K562 (cell line): ENCODE results near the gene PHLDB2. TPM values are rescaled to one million over a fixed set of nuclear protein-coding genes. Genes with fewer than 3 reads are reported as not detected.

Experiments
- ATAC-seq: fragments of 200-7000 bp; cut with Tn5 transposase; 3 replicates; pipeline ENCODE4 v1.9.1; 2020; ENCODE audit warnings: moderate library complexity
- BruUV-seq: library from RNA; stranded (reverse); fragments of 400-500 nt; replicated peaks from 2 replicates; lab custom pipeline; 2021; lab: Mats Ljungman, UMichigan
- CTCF ChIA-PET: fragments of 300-600 bp; formaldehyde crosslinking; extraction: SDS; loops from one replicate; lab custom pipeline; 2021; ENCODE audit warnings: low intra/inter-chr PET ratio; lab: Yijun Ruan, JAX
- POLR2A ChIA-PET: fragments of 300-600, 350-650 bp; sonication (Branson Sonifier 250); formaldehyde crosslinking; extraction: SDS; loops from one replicate; lab custom pipeline; 2021; ENCODE audit warnings: antibody characterized with exemption, inconsistent platforms; lab: Yijun Ruan, JAX
- DNase-seq, 4 experiments: peaks; one replicate each; pipeline versions ENCODE4 v3.0.0 to v3.0.0-alpha.2; 2011 to 2018; ENCODE audit warnings: low spot score in 3 of 4, mixed read lengths in 3 of 4; ENCODE audit errors: extremely low read depth in 1 of 4
- FAIRE-seq: peaks from 2 replicates; lab custom pipeline; 2011; peaks lifted over from hg19 to GRCh38; lab: Jason Lieb, UNC
- H2AFZ ChIP-seq: 2 replicates; pipeline ENCODE4 v1.6.0; 2011; ENCODE audit warnings: low read depth, low read length, control low read depth, inconsistent platforms
- H3K27ac ChIP-seq: fragments of 200-600 bp; 3 replicates; pipeline ENCODE4 v1.8.0; 2011; ENCODE audit warnings: low read depth, mild to moderate bottlenecking, control low read depth, inconsistent platforms, low read length, moderate library complexity, mixed read lengths; ENCODE audit errors: extremely low read depth
- H3K27me3 ChIP-seq, 2 experiments: fragments of 300-600 bp in 1 of 2; 2 replicates in 1 of 2; 3 replicates in 1 of 2; pipeline versions ENCODE4 v1.6.0 to v1.8.0; 2011; ENCODE audit warnings: inconsistent platforms in 2 of 2, low read length in 2 of 2, mild to moderate bottlenecking in 1 of 2, mixed read lengths in 1 of 2, moderate library complexity in 1 of 2; ENCODE audit not compliant: control insufficient read depth in 2 of 2, insufficient read depth in 2 of 2
- H3K36me3 ChIP-seq: fragments of 300-600 bp; 3 replicates; pipeline ENCODE4 v1.8.0; 2011; ENCODE audit warnings: mild to moderate bottlenecking, low read length, inconsistent platforms; ENCODE audit not compliant: control insufficient read depth, insufficient read depth
- H3K4me1 ChIP-seq, 2 experiments: fragments of 200-600 bp in 1 of 2; replicated peaks in 1 of 2; 2 replicates in 1 of 2; 3 replicates in 1 of 2; pipeline versions ENCODE4 v1.5.1 to v1.8.0; 2011; ENCODE audit warnings: inconsistent platforms in 2 of 2, low read length in 2 of 2, mild to moderate bottlenecking in 1 of 2, mixed read lengths in 1 of 2, moderate library complexity in 1 of 2; ENCODE audit not compliant: control insufficient read depth in 2 of 2, insufficient read depth in 2 of 2
- H3K4me2 ChIP-seq: 2 replicates; pipeline ENCODE4 v1.6.1; 2011; ENCODE audit warnings: low read length, control low read depth, inconsistent platforms, mixed read lengths; ENCODE audit not compliant: insufficient read depth
- H3K4me3 ChIP-seq: fragments of 200-600 bp; sonication (generic), shearing (Covaris generic); 2 replicates; pipeline ENCODE4 v1.5.1; 2016; ENCODE audit warnings: control low read depth, inconsistent platforms
- H3K79me2 ChIP-seq: fragments of 200-600 bp; 3 replicates; pipeline ENCODE4 v1.8.0; 2011; ENCODE audit warnings: low read length, inconsistent platforms; ENCODE audit not compliant: control insufficient read depth, insufficient read depth
- H3K9ac ChIP-seq, 2 experiments: 2 replicates each; pipeline versions ENCODE4 v1.6.0 to v1.6.1; 2011; ENCODE audit warnings: low read depth in 2 of 2, low read length in 2 of 2, control low read depth in 1 of 2, inconsistent platforms in 1 of 2, mild to moderate bottlenecking in 1 of 2, mixed read lengths in 1 of 2; ENCODE audit not compliant: insufficient read depth in 1 of 2
- H3K9me1 ChIP-seq: one replicate; pipeline ENCODE4 v1.6.0; 2011; ENCODE audit warnings: inconsistent platforms, mild to moderate bottlenecking, low read length, moderate library complexity; ENCODE audit not compliant: control insufficient read depth, insufficient read depth
- H3K9me3 ChIP-seq: replicated peaks from 2 replicates; pipeline ENCODE4 v1.5.1; 2011; ENCODE audit warnings: low read depth, low read length, inconsistent platforms; ENCODE audit not compliant: control insufficient read depth, insufficient read depth
- H4K20me1 ChIP-seq: replicated peaks from 2 replicates; pipeline ENCODE4 v1.6.1; 2011; ENCODE audit warnings: low read length, inconsistent platforms, mixed read lengths; ENCODE audit not compliant: control insufficient read depth, insufficient read depth
- ARID3B ChIP-seq: fragments of 250-450 bp; sonication (Bioruptor Pico); IDR thresholded peaks from 2 replicates; pipeline ENCODE4 v1.4.0; 2020; ENCODE audit warnings: borderline replicate concordance
- CSDE1 ChIP-seq, 2 experiments: fragments of 450-650 bp; IDR thresholded peaks; 2 replicates each; pipeline ENCODE4 v1.6.1; 2016; ENCODE audit warnings: mild to moderate bottlenecking in 1 of 2
- CTBP1 ChIP-seq: fragments of 450-650 bp; IDR thresholded peaks from 2 replicates; pipeline ENCODE4 v1.6.1; 2016; ENCODE audit warnings: borderline replicate concordance
- DDX20 ChIP-seq: fragments of 450-650 bp; IDR thresholded peaks from 2 replicates; pipeline ENCODE4 v1.6.1; 2016; ENCODE audit warnings: missing genetic modification characterization, low read depth, mild to moderate bottlenecking, missing compliant biosample characterization, moderate library complexity
- EP400 ChIP-seq: fragments of 450-650 bp; IDR thresholded peaks from 2 replicates; pipeline ENCODE4 v1.6.1; 2017; ENCODE audit warnings: antibody characterized with exemption, mild to moderate bottlenecking, moderate library complexity
- GTF2B ChIP-seq: IDR thresholded peaks from 2 replicates; pipeline ENCODE4 v1.6.1; 2011; ENCODE audit not compliant: insufficient read length; ENCODE audit errors: extremely low read depth
- HDGF ChIP-seq: fragments of 450-650 bp; IDR thresholded peaks from 2 replicates; pipeline ENCODE4 v1.6.1; 2016
- MEIS2 ChIP-seq: fragments of 450-650 bp; IDR thresholded peaks from 2 replicates; pipeline ENCODE4 v1.6.1; 2014; ENCODE audit warnings: mild to moderate bottlenecking; ENCODE audit not compliant: partially characterized antibody
- NR2C2 ChIP-seq, 2 experiments: fragments of 200-800 bp in 1 of 2; sonication (Bioruptor generic) in 1 of 2; sonication (generic) in 1 of 2; formaldehyde crosslinking in 1 of 2; IDR thresholded peaks; 2 replicates each; pipeline versions ENCODE4 v1.6.1 to v1.8.0; 2016 to 2022; ENCODE audit warnings: mild to moderate bottlenecking in 1 of 2, missing compliant biosample characterization in 1 of 2, missing genetic modification characterization in 1 of 2, missing genetic modification reagents in 1 of 2
- SETDB1 ChIP-seq: IDR thresholded peaks from one replicate; pipeline ENCODE4 v1.6.1; 2012; ENCODE audit warnings: low read length, control low read depth, inconsistent platforms
- SREBF1 ChIP-seq: fragments of 150-350 bp; IDR thresholded peaks from 2 replicates; pipeline ENCODE4 v1.6.1; 2014; ENCODE audit warnings: antibody characterized with exemption, low read depth, low read length, borderline replicate concordance
- TAF1 ChIP-seq: IDR thresholded peaks from 2 replicates; pipeline ENCODE4 v1.6.1; 2011; ENCODE audit warnings: mild to moderate bottlenecking, low read length, moderate library complexity; ENCODE audit not compliant: insufficient read depth, control insufficient read depth, severe bottlenecking; ENCODE audit errors: extremely low read depth
- TEAD4 ChIP-seq, 2 experiments: sonication (generic) in 1 of 2; formaldehyde crosslinking in 1 of 2; IDR thresholded peaks; 2 replicates each; pipeline versions ENCODE4 v1.6.1 to v1.8.0; 2012 to 2022; ENCODE audit warnings: borderline replicate concordance in 1 of 2, inconsistent platforms in 1 of 2, low read length in 1 of 2, mild to moderate bottlenecking in 1 of 2, missing genetic modification reagents in 1 of 2
- TFAM ChIP-seq: fragments of 250-450 bp; sonication (Bioruptor Pico); conservative IDR thresholded peaks from 2 replicates; pipeline ENCODE4 v1.5.0; 2021; ENCODE audit warnings: mild to moderate bottlenecking, moderate library complexity
- ZNF699 ChIP-seq: fragments of 250-450 bp; sonication (Bioruptor Pico); IDR thresholded peaks from 2 replicates; pipeline ENCODE4 v1.8.0; 2021; ENCODE audit warnings: mild to moderate bottlenecking, moderate library complexity; ENCODE audit not compliant: insufficient replicate concordance
- WGBS: fragments of 100-300 bp; shearing (Covaris generic); methylation state at CpG from one replicate; pipeline ENCODE4 v1.1.6; 2016; ENCODE audit warnings: low coverage, mixed read lengths; ENCODE audit not compliant: insufficient coverage; ENCODE audit errors: missing lambda C conversion rate; 5-methylcytosine and 5-hydroxymethylcytosine counted together
- in situ Hi-C: fragments of 300-500 bp; cut with MboI; formaldehyde crosslinking; loops from 4 replicates; pipeline ENCODE4 v1.15.0; 2018; ENCODE audit warnings: inconsistent platforms, mixed read lengths
- intact Hi-C: fragments of 100-400 bp; cut with micrococcal nuclease; formaldehyde crosslinking; loops from 2 replicates; pipeline ENCODE4 v1.14.2; 2022
- polyA plus RNA-seq, 8 experiments: library from polyadenylated mRNA; depleted of rRNA in 4 of 8; stranded (reverse) in 5 of 8; unstranded in 3 of 8; fragments of >200 nt; fragmentation: Nextera tagmentation in 2 of 8; fragmentation: Illumina TruSeq in 1 of 8; extraction: Ambion mirVana in 2 of 8; extraction: Trizol in 1 of 8; gene quantifications; 2 replicates each; pipeline versions ENCODE4 v1.2.1 to v1.2.3, GENCODE V29; 2011 to 2014; ENCODE audit warnings: inconsistent platforms in 1 of 8, missing spikeins in 1 of 8
- total RNA-seq, 7 experiments: library from RNA; depleted of rRNA in 6 of 7; stranded (reverse); fragments of >200 nt in 6 of 7; fragmentation: Illumina TruSeq in 2 of 7; extraction: Trizol in 2 of 7; gene quantifications; 2 replicates each; pipeline versions ENCODE4 v1.2.1 to v1.2.3, GENCODE V29; 2011 to 2021; ENCODE audit warnings: low replicate concordance in 1 of 7

The PHLDB2 gene
- total and polyA plus RNA-seq, 9 of the 15 experiments (the other 6 are each of a cell fraction or from before 2014, with no cell fraction given) = 0.04 TPM; not detected in 8

- Histone ChIP-seq H3K36me3 (no peaks in the 10 kb centered on the region), H4K20me1 (no peaks in the 10 kb centered on the region), H3K9me3 (no peaks in the 10 kb centered on the region), H3K4me3 (no peak overlapping the region), H3K9ac (no peak overlapping the region), H3K27ac (no peak overlapping the region), H2AFZ (no peak overlapping the region), H3K9me1 (no peaks in the 10 kb centered on the region), H3K79me2 (no peaks in the 10 kb centered on the region), H3K27me3 (no peaks in the 10 kb centered on the region), H3K4me2 (no peak overlapping the region), H3K4me1 (no peaks in the 10 kb centered on the region)
- whole genome bisulfite sequencing = 6% methylated on average over 2 of the region's 2 CpGs
- intact Hi-C loops = no loop called here
- DNase-seq (no peak), FAIRE-seq (no peak), ATAC-seq (no peak)
- POLR2A ChIA-PET = no interaction called here
- in situ Hi-C loops = no loop called here
- CTCF ChIA-PET = no interaction called here
- no TSS peak for BruUV-seq
- TF ChIP-seq TAF1 = no peak
- no peak for TF ChIP-seq DDX20
Measured at GRCh38 chr3:111939873-111940272, 80.8 kb downstream of the PHLDB2 start.

GRCh38 chr3:111943533-111943932 is 84.5 kb downstream of the PHLDB2 start:
- POLR2A ChIA-PET = no interaction called here
- in situ Hi-C loops = no loop called here
- H3K4me3 ChIP-seq = no peak overlapping the region
- CTCF ChIA-PET = no interaction called here
- H3K4me2 ChIP-seq = no peak overlapping the region
- no peak overlapping the region for H3K27ac ChIP-seq
- no peaks in the 10 kb centered on the region for H4K20me1 ChIP-seq
- 0% methylated on average over 2 of the region's 2 CpGs for WGBS
- intact Hi-C loops = no loop called here
- no peak overlapping the region for H2AFZ ChIP-seq
- H3K9me1 ChIP-seq = no peaks in the 10 kb centered on the region
- no peaks in the 10 kb centered on the region for H3K36me3 ChIP-seq
- DNase-seq (no peak), ATAC-seq (no peak), FAIRE-seq (no peak)
- H3K79me2 ChIP-seq = no peaks in the 10 kb centered on the region
- H3K9ac ChIP-seq = no peak overlapping the region
- no peaks in the 10 kb centered on the region for H3K27me3 ChIP-seq
- no TSS peak for BruUV-seq
- H3K9me3 ChIP-seq = no peaks in the 10 kb centered on the region
- TF ChIP-seq EP400 = no peak
- TF ChIP-seq CSDE1 (IDR thresholded peaks at IDR 0.05) = no peak
- TF ChIP-seq MEIS2 = no peak
- no peak for TF ChIP-seq HDGF
- TF ChIP-seq TFAM = no peak
- TF ChIP-seq NR2C2 (CRISPR knock-in tag; IDR thresholded peaks at IDR 0.05) = no peak
- no peak for TF ChIP-seq NR2C2 (tag; IDR thresholded peaks at IDR 0.05)
- no peak for TF ChIP-seq CTBP1
- no peak for TF ChIP-seq TEAD4 (IDR thresholded peaks at IDR 0.05; ENCODE audit: low read length)
- no peak for TF ChIP-seq TEAD4 (CRISPR knock-in tag; IDR thresholded peaks at IDR 0.05; ENCODE audit: borderline replicate concordance)
- no peak for TF ChIP-seq ZNF699 (CRISPR knock-in tag)
- no peak for TF ChIP-seq GTF2B
- TF ChIP-seq ARID3B (CRISPR knock-in tag) = no peak
- no peak for TF ChIP-seq SREBF1
- no peak for TF ChIP-seq SETDB1
- no peaks in the 10 kb centered on the region for H3K4me1 ChIP-seq
